AG04449 (cell line): ENCODE measurements around the gene TMEM98.
A peak's percentile ranks its signal among the peaks of the same experiment; 100 is the strongest.

ENCODE experiments used
- CTCF ChIA-PET: fragments of 350-600 bp; formaldehyde crosslinking; extraction: SDS; loops from one replicate; lab custom pipeline; 2021; ENCODE audit warnings: antibody characterized with exemption; lab: Yijun Ruan, JAX
- POLR2A ChIA-PET: fragments of 400-600, 350-600 bp; formaldehyde crosslinking; extraction: SDS; loops from one replicate; lab custom pipeline; 2020; ENCODE audit warnings: antibody characterized with exemption, inconsistent platforms; lab: Yijun Ruan, JAX
- DNase-seq: peaks from one replicate; pipeline ENCODE4 v3.0.0-alpha.2; 2010; ENCODE audit warnings: low read depth, low spot score
- H3K4me3 ChIP-seq: 2 replicates; pipeline ENCODE4 v1.5.1; 2011; ENCODE audit warnings: low read depth, mild to moderate bottlenecking, control low read depth, low read length
- TF ChIP-seq, protein P1 (sequence below): IDR thresholded peaks from one replicate; pipeline ENCODE4 v1.5.1; 2011; ENCODE audit warnings: mild to moderate bottlenecking, moderate library complexity, low read length, control low read depth, inconsistent platforms; ENCODE audit not compliant: insufficient read depth; ENCODE audit errors: missing control alignments

The TMEM98 gene

DNA sequence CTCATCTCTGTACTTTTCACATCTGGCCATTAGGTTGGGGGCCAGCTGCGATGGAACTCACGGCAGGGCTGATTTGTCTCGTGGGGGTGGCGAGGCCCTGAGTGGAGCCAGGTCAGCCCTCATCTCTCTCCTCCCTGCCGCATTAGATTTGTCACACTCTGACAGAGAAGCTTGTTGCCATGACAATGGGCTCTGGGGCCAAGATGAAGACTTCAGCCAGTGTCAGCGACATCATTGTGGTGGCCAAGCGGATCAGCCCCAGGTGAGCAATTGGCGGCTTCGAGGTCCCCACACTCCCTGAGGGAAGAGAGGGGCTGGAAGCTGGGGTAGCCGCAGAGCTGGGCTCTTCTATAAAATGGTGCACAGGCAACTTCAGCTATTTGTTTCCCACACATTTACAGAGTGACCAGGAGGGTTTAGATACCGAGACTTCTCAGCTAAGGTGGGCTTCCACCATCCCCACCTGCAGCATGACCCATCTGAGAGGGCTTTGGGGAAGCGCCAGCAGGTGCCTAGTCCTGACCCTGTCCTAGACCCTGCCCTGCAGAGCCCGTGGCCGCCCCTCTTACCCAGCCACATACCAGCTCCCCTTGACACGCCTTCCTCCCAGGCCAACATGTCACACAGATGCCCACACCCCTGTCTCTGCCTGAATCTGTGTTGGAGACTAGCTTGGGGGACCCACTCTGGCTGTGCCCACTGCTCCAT, 8.4 kb downstream of the TMEM98 start:
- no peak overlapping the region for H3K4me3 ChIP-seq
- TF ChIP-seq, protein P1, sequence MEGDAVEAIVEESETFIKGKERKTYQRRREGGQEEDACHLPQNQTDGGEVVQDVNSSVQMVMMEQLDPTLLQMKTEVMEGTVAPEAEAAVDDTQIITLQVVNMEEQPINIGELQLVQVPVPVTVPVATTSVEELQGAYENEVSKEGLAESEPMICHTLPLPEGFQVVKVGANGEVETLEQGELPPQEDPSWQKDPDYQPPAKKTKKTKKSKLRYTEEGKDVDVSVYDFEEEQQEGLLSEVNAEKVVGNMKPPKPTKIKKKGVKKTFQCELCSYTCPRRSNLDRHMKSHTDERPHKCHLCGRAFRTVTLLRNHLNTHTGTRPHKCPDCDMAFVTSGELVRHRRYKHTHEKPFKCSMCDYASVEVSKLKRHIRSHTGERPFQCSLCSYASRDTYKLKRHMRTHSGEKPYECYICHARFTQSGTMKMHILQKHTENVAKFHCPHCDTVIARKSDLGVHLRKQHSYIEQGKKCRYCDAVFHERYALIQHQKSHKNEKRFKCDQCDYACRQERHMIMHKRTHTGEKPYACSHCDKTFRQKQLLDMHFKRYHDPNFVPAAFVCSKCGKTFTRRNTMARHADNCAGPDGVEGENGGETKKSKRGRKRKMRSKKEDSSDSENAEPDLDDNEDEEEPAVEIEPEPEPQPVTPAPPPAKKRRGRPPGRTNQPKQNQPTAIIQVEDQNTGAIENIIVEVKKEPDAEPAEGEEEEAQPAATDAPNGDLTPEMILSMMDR, result no peak
- ChIA-PET CTCF (interaction anchor here (0.7 to 3.6 kb wide), 14 partner anchors 8 to 158 kb away, joined by 3 to 21 read pairs (median 5); partner anchors contain the start of gene MYO1D), POLR2A (no interaction called here)
- no peak for DNase-seq

DNA sequence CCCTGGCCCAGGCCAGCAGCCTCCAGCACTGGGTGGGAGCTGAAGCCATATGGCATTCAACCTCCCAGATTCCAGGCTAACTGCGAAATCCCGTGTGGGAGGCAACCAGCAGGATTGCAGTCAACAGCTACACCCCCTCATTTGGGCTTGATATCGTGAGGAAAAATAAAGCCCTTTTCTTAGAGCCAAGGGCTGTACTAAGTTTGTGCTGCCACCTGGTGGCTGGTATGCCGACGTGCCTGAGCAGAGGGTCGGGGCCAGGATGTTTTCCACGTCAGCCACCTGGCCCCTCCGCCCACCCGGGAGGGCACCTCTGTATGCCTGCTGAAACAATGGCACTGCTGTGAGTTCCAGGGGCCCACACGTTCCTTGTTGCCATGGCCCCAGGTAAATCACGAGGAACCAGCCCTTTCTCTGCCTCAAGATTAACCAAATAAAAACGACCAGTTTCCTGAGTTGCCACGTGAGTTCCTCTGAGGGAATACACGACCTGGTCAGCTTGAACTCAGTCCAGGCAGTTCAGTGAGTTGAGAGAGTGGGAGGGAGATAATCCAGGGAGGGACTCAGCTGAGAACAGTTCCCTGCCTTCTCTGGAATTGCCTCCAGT, 9.0 kb downstream of the TMEM98 start:
- H3K4me3 ChIP-seq, result no peak overlapping the region
- ChIA-PET CTCF (interaction anchor here (0.8 to 3.6 kb wide), 13 partner anchors 8 to 154 kb away, joined by 3 to 21 read pairs (median 7); partner anchors contain the start of genes MYO1D and TMEM98), POLR2A (no interaction called here)
- DNase-seq, result no peak
- TF ChIP-seq, protein P1, result peak; percentile 78

DNA sequence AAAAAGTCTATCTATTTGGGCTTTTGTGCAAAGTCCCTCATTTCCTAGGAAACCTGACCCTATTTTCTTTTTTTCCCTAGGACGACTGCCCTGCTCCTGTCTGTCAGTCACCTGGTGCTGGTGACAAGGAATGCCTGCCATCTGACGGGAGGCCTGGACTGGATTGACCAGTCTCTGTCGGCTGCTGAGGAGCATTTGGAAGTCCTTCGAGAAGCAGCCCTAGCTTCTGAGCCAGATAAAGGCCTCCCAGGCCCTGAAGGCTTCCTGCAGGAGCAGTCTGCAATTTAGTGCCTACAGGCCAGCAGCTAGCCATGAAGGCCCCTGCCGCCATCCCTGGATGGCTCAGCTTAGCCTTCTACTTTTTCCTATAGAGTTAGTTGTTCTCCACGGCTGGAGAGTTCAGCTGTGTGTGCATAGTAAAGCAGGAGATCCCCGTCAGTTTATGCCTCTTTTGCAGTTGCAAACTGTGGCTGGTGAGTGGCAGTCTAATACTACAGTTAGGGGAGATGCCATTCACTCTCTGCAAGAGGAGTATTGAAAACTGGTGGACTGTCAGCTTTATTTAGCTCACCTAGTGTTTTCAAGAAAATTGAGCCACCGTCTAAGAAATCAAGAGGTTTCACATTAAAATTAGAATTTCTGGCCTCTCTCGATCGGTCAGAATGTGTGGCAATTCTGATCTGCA, 12.9 kb downstream of the TMEM98 start:
- no peak overlapping the region for H3K4me3 ChIP-seq
- no peak for DNase-seq
- ChIA-PET POLR2A (no interaction called here), CTCF (interaction anchor here (0.7 to 2.9 kb wide), 5 partner anchors 9 to 158 kb away, joined by 3 to 27 read pairs (median 4); partner anchors contain the start of gene TMEM98)
- TF ChIP-seq, protein P1, result no peak

DNA sequence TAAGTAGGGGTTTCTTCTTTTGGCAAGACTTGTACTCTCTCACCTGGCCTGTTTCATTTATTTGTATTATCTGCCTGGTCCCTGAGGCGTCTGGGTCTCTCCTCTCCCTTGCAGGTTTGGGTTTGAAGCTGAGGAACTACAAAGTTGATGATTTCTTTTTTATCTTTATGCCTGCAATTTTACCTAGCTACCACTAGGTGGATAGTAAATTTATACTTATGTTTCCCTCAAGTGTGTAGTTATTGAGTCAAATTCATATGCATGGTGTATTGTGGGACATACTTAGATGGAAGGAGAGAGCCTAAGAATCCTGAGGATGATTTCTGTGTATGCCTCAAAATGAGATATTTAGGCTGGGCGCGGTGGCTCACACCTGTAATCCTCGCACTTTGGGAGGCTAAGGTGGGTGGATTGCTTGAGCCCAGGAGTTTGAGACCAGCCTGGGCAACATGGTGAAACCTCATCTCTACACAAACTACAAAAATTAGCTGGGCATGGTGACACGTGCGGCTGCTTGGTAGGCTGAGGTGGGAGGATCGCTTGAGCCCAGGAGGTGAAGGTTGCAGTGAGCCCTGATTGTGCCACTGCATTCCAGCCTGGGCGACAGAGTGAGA, 13.6 kb downstream of the TMEM98 start:
- H3K4me3 ChIP-seq, result no peak overlapping the region
- CTCF ChIA-PET, result interaction anchor here (0.7 to 2.9 kb wide), 3 partner anchors 11 to 68 kb away, joined by 4 to 27 read pairs (median 4); partner anchors contain the start of gene TMEM98
- TF ChIP-seq, protein P1, result no peak
- POLR2A ChIA-PET, result no interaction called here
- no peak for DNase-seq

DNA sequence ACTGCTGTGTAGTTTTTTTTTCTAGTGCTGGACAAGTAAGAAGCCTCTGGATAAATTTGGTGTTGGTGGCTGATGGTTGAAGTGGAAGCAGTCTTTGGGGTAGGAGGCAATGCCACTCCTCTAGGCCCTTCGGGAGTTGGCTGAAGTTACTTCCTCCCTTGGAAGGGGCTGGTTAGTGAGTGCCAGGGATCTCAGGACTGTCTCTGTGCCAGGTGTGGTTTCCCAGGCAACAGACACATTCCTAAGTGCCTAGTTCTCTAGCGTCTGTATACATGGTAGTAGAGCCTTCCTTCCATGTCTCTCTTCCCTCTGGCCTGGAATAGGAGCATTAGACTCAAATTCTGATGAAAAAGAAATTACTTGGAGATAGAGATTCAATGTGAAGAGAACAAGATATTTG, 15.3 kb downstream of the TMEM98 start:
- ChIA-PET CTCF (interaction anchor here (1.6 to 1.8 kb wide), 2 partner anchors 15 to 55 kb away, joined by 5 to 6 read pairs; partner anchors contain the start of gene TMEM98), POLR2A (interaction anchor here (1.3 kb wide), 1 partner anchor 15 kb away, joined by 3 read pairs; no protein-coding TSS in a partner anchor)
- no peak for DNase-seq
- no peak overlapping the region for H3K4me3 ChIP-seq
- TF ChIP-seq, protein P1, result no peak
